AG04450 (cell line): ENCODE data around the gene ASTE1. TPM values are rescaled to one million over a fixed set of nuclear protein-coding genes. Genes with fewer than 3 reads are reported as not detected.

Experiments
- CTCF ChIA-PET: fragments of 300-600, 350-600 bp; formaldehyde crosslinking; extraction: SDS; loops from one replicate; lab custom pipeline; 2022; ENCODE audit warnings: antibody characterized with exemption, inconsistent platforms; lab: Charles Lee
- POLR2A ChIA-PET: fragments of 350-600 bp; formaldehyde crosslinking; extraction: SDS; loops from one replicate; lab custom pipeline; 2021; ENCODE audit warnings: antibody characterized with exemption, inconsistent platforms; lab: Yijun Ruan, JAX
- DNase-seq: peaks from one replicate; pipeline ENCODE4 v3.0.0-alpha.2; 2011; ENCODE audit warnings: low read depth, low spot score
- H3K27ac ChIP-seq: one replicate; pipeline ENCODE4 v1.5.1; 2012; ENCODE audit warnings: low read depth, low read length, control low read depth
- H3K27me3 ChIP-seq: one replicate; pipeline ENCODE4 v1.6.0; 2012; ENCODE audit warnings: low read length; ENCODE audit not compliant: control insufficient read depth, insufficient read depth
- H3K4me3 ChIP-seq: 2 replicates; pipeline ENCODE4 v1.5.1; 2011; ENCODE audit warnings: mild to moderate bottlenecking, low read depth, low read length, control low read depth
- H3K9me3 ChIP-seq: 2 replicates; pipeline ENCODE4 v1.5.1; 2012; ENCODE audit warnings: low read length; ENCODE audit not compliant: control insufficient read depth, insufficient read depth
- CTCF ChIP-seq: IDR thresholded peaks from 2 replicates; pipeline ENCODE4 v1.5.1; 2011; ENCODE audit warnings: low read depth, low read length, control low read depth, inconsistent platforms
- polyA plus RNA-seq: library from polyadenylated mRNA; depleted of rRNA; stranded (reverse); fragments of >200 nt; gene quantifications from 2 replicates; pipeline ENCODE4 v1.2.3, GENCODE V29; 2011

ASTE1 gene
- polyA plus RNA-seq, 1 experiment, result 8.5 TPM

DNA sequence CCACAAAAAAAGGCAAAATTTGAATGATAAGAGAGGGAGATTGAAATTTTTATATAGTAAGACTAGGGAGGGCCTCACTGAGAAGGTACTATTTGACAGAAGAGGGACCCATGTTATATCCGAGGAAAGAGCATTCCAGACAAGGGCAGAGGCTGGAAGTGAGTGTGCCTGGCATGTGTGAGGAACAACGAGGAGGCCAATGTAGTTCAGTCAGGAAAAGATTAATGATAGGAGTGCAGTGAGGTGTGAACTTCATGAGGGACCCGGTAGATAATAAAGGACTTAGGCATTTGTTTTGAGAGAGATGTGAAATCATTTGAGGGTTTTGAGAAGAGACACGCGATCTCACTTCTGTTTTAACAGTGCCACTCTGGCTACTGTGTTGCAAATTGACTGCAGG, 36.3 kb downstream of the ASTE1 start:
- H3K9me3 ChIP-seq, result no peaks in the 10 kb centered on the region
- H3K27me3 ChIP-seq, result no peaks in the 10 kb centered on the region
- DNase-seq, result no peak
- H3K4me3 ChIP-seq, result no peak overlapping the region
- H3K27ac ChIP-seq, result no peak overlapping the region
- ChIA-PET POLR2A (no interaction called here), CTCF (no interaction called here)
- TF ChIP-seq CTCF, result no peak

DNA sequence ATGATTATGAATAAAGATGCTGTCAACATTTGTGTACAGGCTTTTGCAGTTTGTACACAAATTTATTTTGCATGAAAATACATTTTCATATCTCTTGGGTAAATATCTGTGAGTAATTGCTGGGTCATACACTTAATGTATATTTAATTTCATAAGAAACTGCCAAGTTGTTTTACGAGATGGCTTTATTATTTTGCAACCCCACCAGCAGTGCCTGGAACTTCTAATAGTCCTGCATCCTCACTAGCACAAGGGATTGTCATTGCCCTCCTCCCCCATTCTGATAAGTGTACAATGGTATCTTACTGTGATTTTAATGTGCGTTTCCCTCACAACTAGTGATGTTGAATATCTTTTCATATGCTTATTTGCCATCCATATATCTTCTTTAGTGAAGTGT, 45.2 kb downstream of the ASTE1 start:
- no peak overlapping the region for H3K4me3 ChIP-seq
- POLR2A ChIA-PET, result no interaction called here
- H3K9me3 ChIP-seq, result no peaks in the 10 kb centered on the region
- CTCF ChIA-PET, result no interaction called here
- no peak for DNase-seq
- no peak overlapping the region for H3K27ac ChIP-seq
- TF ChIP-seq CTCF, result no peak
- H3K27me3 ChIP-seq, result no peaks in the 10 kb centered on the region

GRCh38 chr3:130979117-130979516, 47.5 kb downstream of the ASTE1 start:
- H3K9me3 ChIP-seq, result no peaks in the 10 kb centered on the region
- ChIA-PET POLR2A (no interaction called here), CTCF (interaction anchor here (0.9 kb wide), 1 partner anchor 86 kb away, joined by 3 read pairs; no protein-coding TSS in a partner anchor)
- H3K4me3 ChIP-seq, result no peak overlapping the region
- no peaks in the 10 kb centered on the region for H3K27me3 ChIP-seq
- DNase-seq, result no peak
- TF ChIP-seq CTCF, result no peak
- no peak overlapping the region for H3K27ac ChIP-seq

- H3K4me3 ChIP-seq, result no peak overlapping the region
- POLR2A ChIA-PET, result no interaction called here
- DNase-seq, result no peak
- H3K27ac ChIP-seq, result no peak overlapping the region
- no peaks in the 10 kb centered on the region for H3K9me3 ChIP-seq
- CTCF ChIA-PET, result interaction anchor here (0.6 kb wide), 1 partner anchor 13 kb away, joined by 3 read pairs; no protein-coding TSS in a partner anchor
- no peaks in the 10 kb centered on the region for H3K27me3 ChIP-seq
- TF ChIP-seq CTCF, result no peak
These were observed 49.9 kb downstream of the ASTE1 start for GRCh38 chr3:130976706-130977105.

DNA sequence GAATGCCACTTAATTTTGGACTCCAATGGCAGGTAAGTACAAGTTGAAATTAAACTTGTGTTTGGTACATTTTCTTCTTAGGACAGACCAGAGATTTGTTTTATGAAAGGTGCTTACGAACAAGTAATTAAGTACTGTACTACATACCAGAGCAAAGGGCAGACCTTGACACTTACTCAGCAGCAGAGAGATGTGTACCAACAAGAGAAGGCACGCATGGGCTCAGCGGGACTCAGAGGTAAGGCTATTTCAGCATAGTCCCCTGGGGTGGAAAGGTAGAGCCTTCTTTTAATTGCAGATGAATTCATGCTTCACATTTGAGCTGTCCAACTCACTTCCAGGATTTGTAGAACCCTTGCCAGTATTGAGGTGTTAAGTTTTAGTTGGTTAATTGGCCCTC, 51.4 kb downstream of the ASTE1 start:
- H3K27ac ChIP-seq, result no peak overlapping the region
- no peak overlapping the region for H3K4me3 ChIP-seq
- H3K9me3 ChIP-seq, result no peaks in the 10 kb centered on the region
- DNase-seq, result no peak
- POLR2A ChIA-PET, result no interaction called here
- CTCF ChIA-PET, result interaction anchor here (0.9 to 1.8 kb wide), 2 partner anchors 58 to 82 kb away, joined by 3 to 7 read pairs; partner anchors contain the start of gene ATP2C1
- no peaks in the 10 kb centered on the region for H3K27me3 ChIP-seq
- TF ChIP-seq CTCF, result no peak
